ENCODE measurements around the gene WNT7A.

The WNT7A gene

GRCh38 chr3:13879102-13879945, 547 bp downstream of the WNT7A start:
- Mint-ChIP-seq H3K4me1 (ENCODE audit: low read depth) (no peaks in the 10 kb centered on the region), H3K27ac (no peak overlapping the region), H3K36me3 (ENCODE audit: low read depth) (no peaks in the 10 kb centered on the region), H3K9me3 (no peaks in the 10 kb centered on the region), H3K4me3 (peak overlapping the region; percentile 13), H3K27me3 (ENCODE audit: low read depth) (peaks cover 72% of the 10 kb centered on the region)
- DNase-seq (ENCODE audit: low spot score): no peak

- H3K27me3 Mint-ChIP-seq (ENCODE audit: low read depth): peaks cover 68% of the 10 kb centered on the region
- no peak for DNase-seq (ENCODE audit: low spot score)
- no peak overlapping the region for H3K27ac Mint-ChIP-seq
- no peak overlapping the region for H3K4me3 Mint-ChIP-seq
- H3K9me3 Mint-ChIP-seq: no peaks in the 10 kb centered on the region
- no peaks in the 10 kb centered on the region for H3K4me1 Mint-ChIP-seq (ENCODE audit: low read depth)
- no peaks in the 10 kb centered on the region for H3K36me3 Mint-ChIP-seq (ENCODE audit: low read depth)
These were observed 1.4 kb downstream of the WNT7A start for GRCh38 chr3:13878281-13879101.

- Mint-ChIP-seq H3K4me1 (ENCODE audit: low read depth) (no peaks in the 10 kb centered on the region), H3K36me3 (ENCODE audit: low read depth) (no peaks in the 10 kb centered on the region), H3K4me3 (no peak overlapping the region), H3K9me3 (no peaks in the 10 kb centered on the region), H3K27me3 (ENCODE audit: low read depth) (peaks cover 66% of the 10 kb centered on the region), H3K27ac (no peak overlapping the region)
- DNase-seq (ENCODE audit: low spot score): no peak
These were observed 2.0 kb downstream of the WNT7A start for GRCh38 chr3:13877911-13878280.

GRCh38 chr3:13876451-13877100, 3.3 kb downstream of the WNT7A start:
- no peaks in the 10 kb centered on the region for H3K4me1 Mint-ChIP-seq (ENCODE audit: low read depth)
- no peak for DNase-seq (ENCODE audit: low spot score)
- H3K9me3 Mint-ChIP-seq: no peaks in the 10 kb centered on the region
- no peaks in the 10 kb centered on the region for H3K36me3 Mint-ChIP-seq (ENCODE audit: low read depth)
- no peak overlapping the region for H3K4me3 Mint-ChIP-seq
- H3K27ac Mint-ChIP-seq: no peak overlapping the region
- peaks cover 62% of the 10 kb centered on the region for H3K27me3 Mint-ChIP-seq (ENCODE audit: low read depth)

- Mint-ChIP-seq H3K4me1 (ENCODE audit: low read depth) (no peaks in the 10 kb centered on the region), H3K36me3 (ENCODE audit: low read depth) (no peaks in the 10 kb centered on the region), H3K4me3 (no peak overlapping the region), H3K27me3 (ENCODE audit: low read depth) (peaks cover 53% of the 10 kb centered on the region), H3K9me3 (no peaks in the 10 kb centered on the region), H3K27ac (no peak overlapping the region)
- DNase-seq (ENCODE audit: low spot score): no peak
These were observed 5.0 kb downstream of the WNT7A start for GRCh38 chr3:13874891-13875290.

- Mint-ChIP-seq H3K9me3 (no peaks in the 10 kb centered on the region), H3K4me3 (no peak overlapping the region), H3K36me3 (ENCODE audit: low read depth) (no peaks in the 10 kb centered on the region), H3K27ac (no peak overlapping the region), H3K27me3 (ENCODE audit: low read depth) (peaks cover 48% of the 10 kb centered on the region), H3K4me1 (ENCODE audit: low read depth) (no peaks in the 10 kb centered on the region)
- no peak for DNase-seq (ENCODE audit: low spot score)
These were observed 6.1 kb downstream of the WNT7A start for GRCh38 chr3:13873818-13874217.

- Mint-ChIP-seq H3K9me3 (no peaks in the 10 kb centered on the region), H3K27me3 (ENCODE audit: low read depth) (peaks cover 44% of the 10 kb centered on the region), H3K4me1 (ENCODE audit: low read depth) (peaks cover 7% of the 10 kb centered on the region), H3K27ac (no peak overlapping the region), H3K4me3 (no peak overlapping the region), H3K36me3 (ENCODE audit: low read depth) (no peaks in the 10 kb centered on the region)
- DNase-seq (ENCODE audit: low spot score): no peak
These were observed 7.4 kb downstream of the WNT7A start for GRCh38 chr3:13872451-13872850.

- H3K4me3 Mint-ChIP-seq: no peak overlapping the region
- H3K4me1 Mint-ChIP-seq (ENCODE audit: low read depth): peaks cover 13% of the 10 kb centered on the region
- no peak overlapping the region for H3K27ac Mint-ChIP-seq
- no peaks in the 10 kb centered on the region for H3K36me3 Mint-ChIP-seq (ENCODE audit: low read depth)
- H3K9me3 Mint-ChIP-seq: no peaks in the 10 kb centered on the region
- no peak for DNase-seq (ENCODE audit: low spot score)
- peaks cover 38% of the 10 kb centered on the region for H3K27me3 Mint-ChIP-seq (ENCODE audit: low read depth)
These were observed 8.1 kb downstream of the WNT7A start for GRCh38 chr3:13871791-13872190.

- no peaks in the 10 kb centered on the region for H3K9me3 Mint-ChIP-seq
- no peak overlapping the region for H3K27ac Mint-ChIP-seq
- DNase-seq (ENCODE audit: low spot score): no peak
- no peak overlapping the region for H3K4me3 Mint-ChIP-seq
- peaks cover 29% of the 10 kb centered on the region for H3K27me3 Mint-ChIP-seq (ENCODE audit: low read depth)
- H3K4me1 Mint-ChIP-seq (ENCODE audit: low read depth): peaks cover 22% of the 10 kb centered on the region
- H3K36me3 Mint-ChIP-seq (ENCODE audit: low read depth): no peaks in the 10 kb centered on the region
These were observed 9.0 kb downstream of the WNT7A start for GRCh38 chr3:13870902-13871301.

- no peaks in the 10 kb centered on the region for H3K36me3 Mint-ChIP-seq (ENCODE audit: low read depth)
- no peak overlapping the region for H3K27ac Mint-ChIP-seq
- H3K9me3 Mint-ChIP-seq: no peaks in the 10 kb centered on the region
- peaks cover 30% of the 10 kb centered on the region for H3K4me1 Mint-ChIP-seq (ENCODE audit: low read depth)
- peaks cover 21% of the 10 kb centered on the region for H3K27me3 Mint-ChIP-seq (ENCODE audit: low read depth)
- DNase-seq (ENCODE audit: low spot score): no peak
- no peak overlapping the region for H3K4me3 Mint-ChIP-seq
These were observed 10.0 kb downstream of the WNT7A start for GRCh38 chr3:13869761-13870343.

GRCh38 chr3:13868844-13869724, 10.8 kb downstream of the WNT7A start:
- H3K27ac Mint-ChIP-seq: peak overlapping the region; percentile 55
- H3K27me3 Mint-ChIP-seq (ENCODE audit: low read depth): peaks cover 17% of the 10 kb centered on the region
- peaks cover 30% of the 10 kb centered on the region for H3K4me1 Mint-ChIP-seq (ENCODE audit: low read depth)
- no peaks in the 10 kb centered on the region for H3K36me3 Mint-ChIP-seq (ENCODE audit: low read depth)
- no peak for DNase-seq (ENCODE audit: low spot score)
- H3K4me3 Mint-ChIP-seq: no peak overlapping the region
- H3K9me3 Mint-ChIP-seq: no peaks in the 10 kb centered on the region

- no peaks in the 10 kb centered on the region for H3K36me3 Mint-ChIP-seq (ENCODE audit: low read depth)
- H3K4me1 Mint-ChIP-seq (ENCODE audit: low read depth): peaks cover 30% of the 10 kb centered on the region
- no peaks in the 10 kb centered on the region for H3K9me3 Mint-ChIP-seq
- no peak for DNase-seq (ENCODE audit: low spot score)
- no peak overlapping the region for H3K4me3 Mint-ChIP-seq
- H3K27me3 Mint-ChIP-seq (ENCODE audit: low read depth): peaks cover 14% of the 10 kb centered on the region
- peak overlapping the region; percentile 19 for H3K27ac Mint-ChIP-seq
These were observed 12.1 kb downstream of the WNT7A start for GRCh38 chr3:13867732-13868131.

Measured in T-helper 2 cell treated with Interferon-gamma antibody and Interleukin-4, amounts not matched to agents 5 μg/mL and 100 μg/mL, for 36 hours (primary cell).